ENCODE results near the gene MDFIC.
A peak's percentile ranks its signal among the peaks of the same experiment; 100 is the strongest.

Gene MDFIC

DNA sequence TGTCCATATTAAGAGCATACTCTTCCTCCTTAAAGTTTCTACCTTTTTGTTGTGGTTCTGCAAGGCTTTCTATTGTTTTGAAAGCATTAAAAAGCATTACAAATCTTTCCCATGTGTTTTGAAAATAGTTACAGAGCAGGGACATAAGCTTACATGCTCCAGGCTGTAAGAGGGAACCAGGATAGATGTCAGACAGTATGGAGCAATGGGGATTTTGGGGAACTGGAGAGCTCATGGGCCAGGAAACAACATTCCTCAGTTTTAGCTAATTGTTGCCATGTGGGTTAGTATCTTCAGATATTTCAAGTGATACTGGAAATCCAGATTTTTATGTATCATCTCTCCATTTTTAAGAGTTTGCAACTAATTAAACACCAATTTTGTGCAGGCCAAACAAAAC lies 3.5 kb downstream of the MDFIC start:
- H3K4me3 ChIP-seq (ENCODE audit: insufficient read length, low read depth): no peak overlapping the region
- no peaks in the 10 kb centered on the region for H3K9me3 ChIP-seq (ENCODE audit: insufficient read depth, low read length)
- H3K4me1 ChIP-seq (ENCODE audit: insufficient read depth, insufficient read length): no peaks in the 10 kb centered on the region
- no peak overlapping the region for H3K9ac ChIP-seq (ENCODE audit: insufficient read length, low read depth)
- TF ChIP-seq ZNF274 (IDR thresholded peaks at IDR 0.05; ENCODE audit: low read depth, low read length) (no peak), YY1 (IDR thresholded peaks at IDR 0.05; ENCODE audit: insufficient read depth, insufficient read length) (no peak), SUZ12 (IDR thresholded peaks at IDR 0.05; ENCODE audit: extremely low read depth, insufficient read depth, insufficient read length) (no peak)
- peaks cover 2% of the 10 kb centered on the region for H3K36me3 ChIP-seq (ENCODE audit: insufficient read depth, insufficient read length, low read length)
- H3K27me3 ChIP-seq (ENCODE audit: insufficient read depth, insufficient read length): peaks cover 5% of the 10 kb centered on the region
- no peak for DNase-seq (ENCODE audit: low read depth, low spot score)

DNA sequence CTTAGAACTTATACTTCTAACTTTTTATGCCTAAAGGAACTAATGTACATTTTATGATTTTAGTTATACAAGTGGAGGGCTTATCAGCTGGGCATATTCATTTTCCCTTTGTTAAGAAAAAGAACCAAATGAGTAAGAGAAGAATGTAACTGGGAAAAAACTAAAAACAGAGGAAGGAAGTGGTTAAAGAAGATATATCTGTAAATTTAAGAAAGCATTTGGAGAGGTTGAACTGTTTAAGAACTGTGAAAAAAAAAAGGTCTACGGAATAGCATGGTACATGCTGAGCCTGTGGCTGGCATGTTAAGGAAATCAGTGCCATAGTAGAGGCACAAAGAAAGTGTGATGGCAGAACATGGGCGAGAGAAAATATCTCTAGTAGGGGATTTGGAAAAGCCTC lies 6.2 kb downstream of the MDFIC start:
- H3K9ac ChIP-seq (ENCODE audit: insufficient read length, low read depth): no peak overlapping the region
- TF ChIP-seq ZNF274 (IDR thresholded peaks at IDR 0.05; ENCODE audit: low read depth, low read length) (no peak), YY1 (IDR thresholded peaks at IDR 0.05; ENCODE audit: insufficient read depth, insufficient read length) (no peak)
- H3K9me3 ChIP-seq (ENCODE audit: insufficient read depth, low read length): no peaks in the 10 kb centered on the region
- peaks cover 2% of the 10 kb centered on the region for H3K36me3 ChIP-seq (ENCODE audit: insufficient read depth, insufficient read length, low read length)
- no peak for DNase-seq (ENCODE audit: low read depth, low spot score)
- H3K4me1 ChIP-seq (ENCODE audit: insufficient read depth, insufficient read length): no peaks in the 10 kb centered on the region
- H3K4me3 ChIP-seq (ENCODE audit: insufficient read length, low read depth): no peak overlapping the region
- H3K27me3 ChIP-seq (ENCODE audit: insufficient read depth, insufficient read length): no peaks in the 10 kb centered on the region

DNA sequence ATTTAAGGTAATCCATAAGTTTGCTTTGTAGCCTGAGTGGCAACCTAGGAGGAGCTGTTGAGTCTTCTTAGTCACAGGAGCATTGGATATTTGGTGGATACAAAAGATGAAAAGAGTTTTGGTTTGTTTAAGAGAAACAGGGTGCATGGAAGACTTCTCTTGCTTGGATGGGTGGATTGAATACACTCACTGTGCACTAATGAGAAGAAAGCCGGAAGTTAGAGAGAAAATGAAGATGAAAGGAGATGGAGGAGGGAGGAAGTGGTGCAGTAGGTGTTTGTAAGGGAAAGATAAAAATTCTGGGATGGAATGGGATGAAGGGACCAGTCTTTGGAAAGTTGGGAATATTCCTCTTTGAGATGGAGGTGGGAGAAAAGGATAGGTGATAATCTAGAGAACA lies 7.7 kb downstream of the MDFIC start:
- no peaks in the 10 kb centered on the region for H3K27me3 ChIP-seq (ENCODE audit: insufficient read depth, insufficient read length)
- H3K9me3 ChIP-seq (ENCODE audit: insufficient read depth, low read length): no peaks in the 10 kb centered on the region
- no peak overlapping the region for H3K9ac ChIP-seq (ENCODE audit: insufficient read length, low read depth)
- H3K4me3 ChIP-seq (ENCODE audit: insufficient read length, low read depth): no peak overlapping the region
- H3K36me3 ChIP-seq (ENCODE audit: insufficient read depth, insufficient read length, low read length): peaks cover 2% of the 10 kb centered on the region
- TF ChIP-seq YY1 (IDR thresholded peaks at IDR 0.05; ENCODE audit: insufficient read depth, insufficient read length) (no peak), SUZ12 (IDR thresholded peaks at IDR 0.05; ENCODE audit: extremely low read depth, insufficient read depth, insufficient read length) (no peak)
- no peak for DNase-seq (ENCODE audit: low read depth, low spot score)
- H3K4me1 ChIP-seq (ENCODE audit: insufficient read depth, insufficient read length): no peaks in the 10 kb centered on the region

DNA sequence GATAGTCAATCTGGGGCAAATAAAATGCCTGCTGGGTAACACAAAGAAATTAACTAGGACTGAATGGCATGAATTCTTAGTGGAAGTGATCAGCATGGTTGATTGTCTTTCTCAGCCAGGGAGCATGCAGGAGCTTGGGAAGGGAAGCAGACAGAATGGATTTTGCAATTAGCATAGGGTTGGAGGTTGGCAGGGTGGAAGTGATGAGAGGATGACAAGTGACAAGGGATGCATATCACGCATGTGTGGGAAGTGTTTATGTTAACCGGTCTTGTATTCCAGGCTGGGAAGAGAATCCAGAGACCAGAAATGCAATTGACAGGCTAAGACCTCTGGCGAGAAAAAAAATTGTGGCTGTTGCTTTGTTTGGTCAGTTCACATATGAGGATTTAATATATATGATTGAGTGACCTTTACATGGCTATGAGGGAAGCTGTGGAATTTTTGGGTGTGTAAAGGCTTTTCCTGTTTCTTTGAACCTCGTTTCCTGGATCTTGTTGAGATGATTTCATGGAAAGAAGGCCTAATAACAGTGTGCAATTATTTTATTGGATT lies 8.3 kb downstream of the MDFIC start:
- Histone ChIP-seq H3K9me3 (ENCODE audit: insufficient read depth, low read length) (no peaks in the 10 kb centered on the region), H3K27me3 (ENCODE audit: insufficient read depth, insufficient read length) (no peaks in the 10 kb centered on the region), H3K9ac (ENCODE audit: insufficient read length, low read depth) (no peak overlapping the region), H3K4me1 (ENCODE audit: insufficient read depth, insufficient read length) (no peaks in the 10 kb centered on the region), H3K4me3 (ENCODE audit: insufficient read length, low read depth) (no peak overlapping the region), H3K36me3 (ENCODE audit: insufficient read depth, insufficient read length, low read length) (peaks cover 2% of the 10 kb centered on the region)
- DNase-seq (ENCODE audit: low read depth, low spot score): peak; percentile 76
- TF ChIP-seq SUZ12 (IDR thresholded peaks at IDR 0.05; ENCODE audit: extremely low read depth, insufficient read depth, insufficient read length): no peak
- TF ChIP-seq ZNF274 (IDR thresholded peaks at IDR 0.05; ENCODE audit: low read depth, low read length): no peak
- no peak for TF ChIP-seq YY1 (IDR thresholded peaks at IDR 0.05; ENCODE audit: insufficient read depth, insufficient read length)

DNA sequence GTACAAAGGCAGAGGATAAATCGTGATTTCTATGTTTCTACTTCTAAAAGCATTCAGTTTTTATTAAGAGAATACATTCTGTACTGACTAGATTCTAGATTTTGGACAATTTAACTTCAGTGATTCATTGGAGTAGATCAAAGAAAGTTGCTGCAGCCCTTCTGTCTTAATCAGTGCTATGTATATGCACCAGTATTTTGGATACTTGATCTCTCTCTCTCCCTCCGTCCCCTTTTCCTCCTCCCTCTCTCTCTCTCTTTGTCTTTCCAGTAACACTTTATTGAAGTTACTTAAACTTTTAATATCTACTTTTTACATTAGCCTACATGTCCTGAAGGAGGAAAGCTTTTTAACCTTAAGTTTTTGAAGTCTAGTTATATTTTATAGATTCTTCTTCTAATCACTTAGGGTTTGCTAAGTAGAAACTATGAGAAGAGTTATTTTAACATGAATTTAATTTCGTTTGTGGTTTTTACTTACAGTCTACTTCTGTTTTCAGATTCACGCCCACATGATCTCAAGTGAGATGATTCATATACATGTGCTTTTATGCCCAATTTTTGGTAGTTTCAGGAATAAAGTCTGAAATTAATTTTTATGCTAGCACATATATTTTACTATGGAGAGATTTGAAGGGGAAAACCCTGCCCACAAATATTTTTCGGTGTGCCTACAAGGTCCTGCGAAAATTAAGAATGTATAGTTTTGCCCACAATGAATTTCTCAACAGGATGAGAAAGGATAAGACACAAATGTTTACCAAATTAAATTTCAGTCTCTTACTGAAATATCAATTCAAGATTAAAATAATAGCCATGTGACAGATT lies 9.1 kb downstream of the MDFIC start:
- no peak overlapping the region for H3K4me3 ChIP-seq (ENCODE audit: insufficient read length, low read depth)
- no peak for TF ChIP-seq YY1 (IDR thresholded peaks at IDR 0.05; ENCODE audit: insufficient read depth, insufficient read length)
- no peak for TF ChIP-seq ZNF274 (IDR thresholded peaks at IDR 0.05; ENCODE audit: low read depth, low read length)
- no peak for TF ChIP-seq SUZ12 (IDR thresholded peaks at IDR 0.05; ENCODE audit: extremely low read depth, insufficient read depth, insufficient read length)
- H3K9me3 ChIP-seq (ENCODE audit: insufficient read depth, low read length): no peaks in the 10 kb centered on the region
- no peak for DNase-seq (ENCODE audit: low read depth, low spot score)
- no peaks in the 10 kb centered on the region for H3K27me3 ChIP-seq (ENCODE audit: insufficient read depth, insufficient read length)
- no peaks in the 10 kb centered on the region for H3K4me1 ChIP-seq (ENCODE audit: insufficient read depth, insufficient read length)
- peaks cover 2% of the 10 kb centered on the region for H3K36me3 ChIP-seq (ENCODE audit: insufficient read depth, insufficient read length, low read length)
- no peak overlapping the region for H3K9ac ChIP-seq (ENCODE audit: insufficient read length, low read depth)

DNA sequence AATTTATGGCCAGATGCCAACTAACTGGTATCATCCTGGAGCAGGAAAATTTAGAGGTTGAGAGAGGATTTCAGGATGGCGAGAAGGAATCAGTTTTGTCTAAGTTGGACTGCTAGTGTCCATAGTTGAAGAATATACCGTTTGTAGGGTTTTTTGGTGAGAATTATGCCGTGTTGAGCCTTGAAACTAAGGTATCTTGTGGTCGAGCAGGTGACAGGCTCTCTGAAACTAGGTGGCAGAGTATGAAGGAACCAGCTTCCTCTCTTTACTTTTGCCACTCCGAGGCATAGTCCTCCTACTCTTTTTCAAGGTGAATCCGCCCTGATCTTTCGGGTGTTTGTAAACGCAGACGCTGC lies 9.7 kb downstream of the MDFIC start:
- H3K4me3 ChIP-seq (ENCODE audit: insufficient read length, low read depth): no peak overlapping the region
- no peaks in the 10 kb centered on the region for H3K9me3 ChIP-seq (ENCODE audit: insufficient read depth, low read length)
- no peak for DNase-seq (ENCODE audit: low read depth, low spot score)
- H3K27me3 ChIP-seq (ENCODE audit: insufficient read depth, insufficient read length): no peaks in the 10 kb centered on the region
- no peaks in the 10 kb centered on the region for H3K4me1 ChIP-seq (ENCODE audit: insufficient read depth, insufficient read length)
- no peak overlapping the region for H3K9ac ChIP-seq (ENCODE audit: insufficient read length, low read depth)
- no peaks in the 10 kb centered on the region for H3K36me3 ChIP-seq (ENCODE audit: insufficient read depth, insufficient read length, low read length)
- no peak for TF ChIP-seq YY1 (IDR thresholded peaks at IDR 0.05; ENCODE audit: insufficient read depth, insufficient read length)
- no peak for TF ChIP-seq SUZ12 (IDR thresholded peaks at IDR 0.05; ENCODE audit: extremely low read depth, insufficient read depth, insufficient read length)
- TF ChIP-seq ZNF274 (IDR thresholded peaks at IDR 0.05; ENCODE audit: low read depth, low read length): no peak

DNA sequence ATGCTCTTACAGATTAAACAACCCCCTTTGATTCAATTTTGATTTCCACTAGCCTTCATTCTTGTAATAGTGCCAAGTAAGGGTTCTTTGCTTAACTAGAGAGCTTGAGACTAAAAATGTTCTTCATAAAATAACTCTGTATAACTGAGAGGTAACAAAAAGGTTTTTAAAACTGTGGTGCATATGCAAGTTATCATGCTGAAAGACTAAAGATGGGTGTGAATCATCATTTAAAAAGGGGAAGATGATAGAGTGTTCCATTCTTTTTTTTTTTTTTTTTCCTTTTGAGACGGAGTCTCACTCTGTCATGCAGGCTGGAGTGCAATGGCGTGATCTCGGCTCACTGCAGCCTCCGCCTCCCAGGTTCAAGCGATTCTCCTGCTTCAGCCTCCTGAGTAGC lies 11.1 kb downstream of the MDFIC start:
- H3K4me3 ChIP-seq (ENCODE audit: insufficient read length, low read depth): no peak overlapping the region
- TF ChIP-seq SUZ12 (IDR thresholded peaks at IDR 0.05; ENCODE audit: extremely low read depth, insufficient read depth, insufficient read length) (no peak), YY1 (IDR thresholded peaks at IDR 0.05; ENCODE audit: insufficient read depth, insufficient read length) (no peak), ZNF274 (IDR thresholded peaks at IDR 0.05; ENCODE audit: low read depth, low read length) (no peak)
- H3K9me3 ChIP-seq (ENCODE audit: insufficient read depth, low read length): no peaks in the 10 kb centered on the region
- no peaks in the 10 kb centered on the region for H3K27me3 ChIP-seq (ENCODE audit: insufficient read depth, insufficient read length)
- no peaks in the 10 kb centered on the region for H3K36me3 ChIP-seq (ENCODE audit: insufficient read depth, insufficient read length, low read length)
- no peak overlapping the region for H3K9ac ChIP-seq (ENCODE audit: insufficient read length, low read depth)
- no peaks in the 10 kb centered on the region for H3K4me1 ChIP-seq (ENCODE audit: insufficient read depth, insufficient read length)
- DNase-seq (ENCODE audit: low read depth, low spot score): no peak
